ENCODE measurements around the gene SORBS1.

Gene SORBS1

GRCh38 chr10:95282107-95282506 lies 279.1 kb downstream of the SORBS1 start:
- no peak overlapping the region for H3K4me3 ChIP-seq (ENCODE audit: control insufficient read depth, low read depth, low read length)
- no peak for TF ChIP-seq CTCF (IDR thresholded peaks at IDR 0.05; ENCODE audit: control insufficient read depth, insufficient read depth, low read depth, low read length, missing control alignments)
- no peak for DNase-seq (ENCODE audit: low read depth)

GRCh38 chr10:95281206-95281605 lies 280.0 kb downstream of the SORBS1 start:
- DNase-seq (ENCODE audit: low read depth): no peak
- TF ChIP-seq CTCF (IDR thresholded peaks at IDR 0.05; ENCODE audit: control insufficient read depth, insufficient read depth, low read depth, low read length, missing control alignments): no peak
- no peak overlapping the region for H3K4me3 ChIP-seq (ENCODE audit: control insufficient read depth, low read depth, low read length)

- H3K4me3 ChIP-seq (ENCODE audit: control insufficient read depth, low read depth, low read length): no peak overlapping the region
- no peak for DNase-seq (ENCODE audit: low read depth)
- no peak for TF ChIP-seq CTCF (IDR thresholded peaks at IDR 0.05; ENCODE audit: control insufficient read depth, insufficient read depth, low read depth, low read length, missing control alignments)
Measured at GRCh38 chr10:95280637-95281036, 280.5 kb downstream of the SORBS1 start.

GRCh38 chr10:95279042-95279820 lies 281.9 kb downstream of the SORBS1 start:
- DNase-seq (ENCODE audit: low read depth): no peak
- TF ChIP-seq CTCF (IDR thresholded peaks at IDR 0.05; ENCODE audit: control insufficient read depth, insufficient read depth, low read depth, low read length, missing control alignments): no peak
- H3K4me3 ChIP-seq (ENCODE audit: control insufficient read depth, low read depth, low read length): no peak overlapping the region

- no peak for DNase-seq (ENCODE audit: low read depth)
- no peak overlapping the region for H3K4me3 ChIP-seq (ENCODE audit: control insufficient read depth, low read depth, low read length)
- no peak for TF ChIP-seq CTCF (IDR thresholded peaks at IDR 0.05; ENCODE audit: control insufficient read depth, insufficient read depth, low read depth, low read length, missing control alignments)
Measured at GRCh38 chr10:95278061-95278988, 282.8 kb downstream of the SORBS1 start.

GRCh38 chr10:95277614-95278013 lies 283.6 kb downstream of the SORBS1 start:
- no peak for DNase-seq (ENCODE audit: low read depth)
- no peak for TF ChIP-seq CTCF (IDR thresholded peaks at IDR 0.05; ENCODE audit: control insufficient read depth, insufficient read depth, low read depth, low read length, missing control alignments)
- no peak overlapping the region for H3K4me3 ChIP-seq (ENCODE audit: control insufficient read depth, low read depth, low read length)

All from AG09309 (cell line).